Neural cell (in vitro differentiated cells): ENCODE results near the gene SH3BGRL2.

Source experiments
- CTCF ChIP-seq: fragments of 450-650 bp; IDR thresholded peaks from 2 replicates; pipeline ENCODE4 v1.5.1; 2014; ENCODE audit warnings: antibody characterized with exemption, mild to moderate bottlenecking, moderate library complexity; ENCODE audit not compliant: poor library complexity, severe bottlenecking
- EP300 ChIP-seq: fragments of 450-650 bp; conservative IDR thresholded peaks from 2 replicates; pipeline ENCODE4 v1.6.1; 2014; ENCODE audit warnings: antibody characterized with exemption, mild to moderate bottlenecking, moderate library complexity; ENCODE audit not compliant: poor library complexity, severe bottlenecking
- EZH2 ChIP-seq: fragments of 200-600, 300-800 bp; shearing (Covaris generic), sonication (generic); IDR thresholded peaks from 2 replicates; pipeline ENCODE4 v1.6.1; 2014; ENCODE audit warnings: antibody characterized with exemption, low read length, borderline replicate concordance, mild to moderate bottlenecking; ENCODE audit not compliant: insufficient read depth, poor library complexity, severe bottlenecking

GRCh38 chr6:79614326-79615305 lies 16.5 kb upstream of the SH3BGRL2 start:
- TF ChIP-seq CTCF (no peak), EP300 (no peak), EZH2 (no peak)
